Measurements from ENCODE around the gene KNDC1.

DNA sequence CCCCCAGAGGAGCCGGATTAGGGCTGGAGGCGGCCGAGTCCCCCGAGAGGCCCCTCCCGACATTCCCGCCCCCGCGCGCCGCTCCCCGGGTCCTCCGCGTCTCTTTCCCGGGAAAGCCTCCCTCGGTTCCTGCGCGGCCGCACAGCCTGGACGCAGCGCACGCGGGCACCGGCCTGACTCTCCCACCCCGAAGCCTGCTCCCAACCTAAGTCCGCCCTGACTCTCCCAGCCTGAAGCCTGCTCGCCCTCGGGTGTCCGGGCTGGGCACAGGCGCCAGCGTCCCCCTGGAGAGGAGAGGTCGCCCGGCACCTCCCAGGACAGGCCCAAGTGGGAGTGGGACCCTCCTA lies 77.2 kb downstream of the KNDC1 start:
- TF ChIP-seq, protein P1, sequence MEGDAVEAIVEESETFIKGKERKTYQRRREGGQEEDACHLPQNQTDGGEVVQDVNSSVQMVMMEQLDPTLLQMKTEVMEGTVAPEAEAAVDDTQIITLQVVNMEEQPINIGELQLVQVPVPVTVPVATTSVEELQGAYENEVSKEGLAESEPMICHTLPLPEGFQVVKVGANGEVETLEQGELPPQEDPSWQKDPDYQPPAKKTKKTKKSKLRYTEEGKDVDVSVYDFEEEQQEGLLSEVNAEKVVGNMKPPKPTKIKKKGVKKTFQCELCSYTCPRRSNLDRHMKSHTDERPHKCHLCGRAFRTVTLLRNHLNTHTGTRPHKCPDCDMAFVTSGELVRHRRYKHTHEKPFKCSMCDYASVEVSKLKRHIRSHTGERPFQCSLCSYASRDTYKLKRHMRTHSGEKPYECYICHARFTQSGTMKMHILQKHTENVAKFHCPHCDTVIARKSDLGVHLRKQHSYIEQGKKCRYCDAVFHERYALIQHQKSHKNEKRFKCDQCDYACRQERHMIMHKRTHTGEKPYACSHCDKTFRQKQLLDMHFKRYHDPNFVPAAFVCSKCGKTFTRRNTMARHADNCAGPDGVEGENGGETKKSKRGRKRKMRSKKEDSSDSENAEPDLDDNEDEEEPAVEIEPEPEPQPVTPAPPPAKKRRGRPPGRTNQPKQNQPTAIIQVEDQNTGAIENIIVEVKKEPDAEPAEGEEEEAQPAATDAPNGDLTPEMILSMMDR (IDR thresholded peaks at IDR 0.05), result no peak
- TF ChIP-seq POLR2A (IDR thresholded peaks at IDR 0.05), result no peak
- no peak for TF ChIP-seq POLR2AphosphoS5 (IDR thresholded peaks at IDR 0.05)
